GM13976 (cell line): ENCODE measurements around the gene ZNF469.

Experiments used
- DNase-seq: peaks from one replicate; pipeline ENCODE4 v3.0.0; 2012; ENCODE audit warnings: low spot score
- CTCF ChIP-seq: IDR thresholded peaks from 2 replicates; pipeline ENCODE4 v1.5.1; 2012; ENCODE audit warnings: borderline replicate concordance, mild to moderate bottlenecking; ENCODE audit not compliant: insufficient read depth; ENCODE audit errors: extremely low read depth, missing control alignments, control extremely low read depth
- in situ Hi-C: fragments of 300-500 bp; cut with MboI; formaldehyde crosslinking; loops from one replicate; pipeline ENCODE4 v1.12.0; 2022; ENCODE audit warnings: low sequenced_read_pairs, mixed read lengths, inconsistent platforms; ENCODE audit not compliant: unreplicated experiment

Gene ZNF469

GRCh38 chr16:88423448-88423850, 40.7 kb downstream of the ZNF469 start:
- no peak for DNase-seq
- no peak for TF ChIP-seq CTCF
- in situ Hi-C loops = no loop called here

- in situ Hi-C loops = loop anchor here (25.0 kb wide), 1 partner anchor 113 kb away; no protein-coding TSS in a partner anchor
- DNase-seq = no peak
- TF ChIP-seq CTCF = no peak
These were observed 42.0 kb downstream of the ZNF469 start for GRCh38 chr16:88424587-88425235.

GRCh38 chr16:88426018-88426417, 43.3 kb downstream of the ZNF469 start:
- DNase-seq = no peak
- no peak for TF ChIP-seq CTCF
- in situ Hi-C loops = loop anchor here (25.0 kb wide), 1 partner anchor 111 kb away; no protein-coding TSS in a partner anchor

- in situ Hi-C loops = loop anchor here (25.0 kb wide), 1 partner anchor 110 kb away; no protein-coding TSS in a partner anchor
- no peak for DNase-seq
These were observed 44.6 kb downstream of the ZNF469 start for GRCh38 chr16:88427376-88427775.

GRCh38 chr16:88428156-88428555, 45.4 kb downstream of the ZNF469 start:
- no peak for DNase-seq
- TF ChIP-seq CTCF = no peak
- in situ Hi-C loops = loop anchor here (25.0 kb wide), 1 partner anchor 109 kb away; no protein-coding TSS in a partner anchor

More at GRCh38 chr16:88427376-88427775, 44.6 kb downstream of the ZNF469 start:
- no peak for TF ChIP-seq CTCF

- TF ChIP-seq CTCF = no peak
- no peak for DNase-seq
- in situ Hi-C loops = loop anchor here (25.0 kb wide), 1 partner anchor 108 kb away; no protein-coding TSS in a partner anchor
These were observed 46.0 kb downstream of the ZNF469 start for GRCh38 chr16:88428616-88429386.
